Natural killer cell (primary cell): ENCODE measurements around the gene LMTK2. TPM values are rescaled to one million over a fixed set of nuclear protein-coding genes. Genes with fewer than 3 reads are reported as not detected.

Source experiments
- ATAC-seq, 3 donors: fragments of 150-1000 bp in 2 of 3; fragments of 200-7000 bp in 1 of 3; cut with Tn5 transposase; 1 replicate in 1 of 3; 2 replicates in 2 of 3; pipeline ENCODE4 v1.10.0; 2021; ENCODE audit warnings: mild to moderate bottlenecking in 2 of 3, moderate library complexity in 2 of 3
- DNase-seq, 2 donors: peaks; one replicate each; pipeline versions ENCODE4 v3.0.0 to v3.0.0-alpha.2; 2013 to 2021; ENCODE audit warnings: mixed read lengths in 1 of 2
- H3K27ac ChIP-seq: one replicate; pipeline ENCODE4 v1.5.1; 2013; ENCODE audit warnings: mild to moderate bottlenecking, low read length
- H3K27me3 ChIP-seq: one replicate; pipeline ENCODE4 v1.6.1; 2013; ENCODE audit warnings: low read length; ENCODE audit not compliant: control insufficient read depth, insufficient read depth
- H3K36me3 ChIP-seq: one replicate; pipeline ENCODE4 v1.6.1; 2013; ENCODE audit warnings: low read length; ENCODE audit not compliant: control insufficient read depth, insufficient read depth
- H3K4me1 ChIP-seq: one replicate; pipeline ENCODE4 v1.6.1; 2013; ENCODE audit warnings: low read length; ENCODE audit not compliant: control insufficient read depth, insufficient read depth
- H3K4me3 ChIP-seq: one replicate; pipeline ENCODE4 v1.5.1; 2013; ENCODE audit warnings: low read length
- H3K9me3 ChIP-seq: one replicate; pipeline ENCODE4 v1.6.1; 2013; ENCODE audit warnings: low read length; ENCODE audit not compliant: control insufficient read depth, insufficient read depth
- H3K27ac Mint-ChIP-seq, 2 donors: one replicate each; pipeline ENCODE4 v1.8.0; 2022; ENCODE audit warnings: mild to moderate bottlenecking in 2 of 2, mixed read lengths in 2 of 2, moderate library complexity in 1 of 2
- H3K27me3 Mint-ChIP-seq, 2 donors: one replicate each; pipeline ENCODE4 v1.8.0; 2022; ENCODE audit warnings: low read depth in 2 of 2, mixed read lengths in 2 of 2
- H3K36me3 Mint-ChIP-seq: one replicate; pipeline ENCODE4 v1.8.0; 2022; ENCODE audit warnings: mixed read lengths
- H3K4me1 Mint-ChIP-seq, 2 donors: one replicate each; pipeline ENCODE4 v1.8.0; 2022; ENCODE audit warnings: mixed read lengths in 2 of 2
- H3K4me3 Mint-ChIP-seq: one replicate; pipeline ENCODE4 v1.8.0; 2022; ENCODE audit warnings: mild to moderate bottlenecking, moderate library complexity, mixed read lengths
- H3K9me3 Mint-ChIP-seq, 2 donors: one replicate each; pipeline ENCODE4 v1.8.0; 2022; ENCODE audit warnings: mixed read lengths in 2 of 2
- CTCF ChIP-seq: fragments of 200-600 bp; IDR thresholded peaks from one replicate; pipeline ENCODE4 v1.8.0; 2022; ENCODE audit warnings: antibody characterized with exemption
- WGBS: methylation state at CpG from one replicate; pipeline ENCODE4 v1.1.7; 2013; ENCODE audit warnings: missing lambda C conversion rate; ENCODE audit not compliant: insufficient coverage; 5-methylcytosine and 5-hydroxymethylcytosine counted together
- intact Hi-C: fragments of 100-400 bp; cut with micrococcal nuclease; formaldehyde crosslinking; loops from one replicate; pipeline ENCODE4 v1.14.2; 2022
- total RNA-seq, 4 donors: library from RNA; stranded (reverse); fragments of 120-200 nt in 1 of 4; gene quantifications; one replicate each; pipeline versions ENCODE4 v1.2.3 to v1.2.4, GENCODE V29; 2013 to 2022

LMTK2 gene
- total RNA-seq = 10 to 100 TPM; 18.7 to 33.9 (median 26.6) TPM
- 9.3 TPM for total RNA-seq (2013)

GRCh38 chr7:98106647-98107312 lies at the start of gene LMTK2:
LMTK2 (plus strand) TSS chr7:98106862; CDS start chr7:98107178, 316 bp downstream.
- H3K9me3 ChIP-seq = peaks cover 3% of the 10 kb centered on the region
- ATAC-seq (peak; percentile 100), DNase-seq (peak; percentile 98 to 100)
- H3K4me1 ChIP-seq = peaks cover 4% of the 10 kb centered on the region
- H3K27ac Mint-ChIP-seq = peak within 1 kb of the TSS; percentile 70 to 97
- H3K27me3 Mint-ChIP-seq = peaks cover 6 to 7% of the 10 kb centered on the region in 2 donors
- H3K9me3 Mint-ChIP-seq = peaks cover 0 to 2% of the 10 kb centered on the region in 2 donors
- H3K27ac ChIP-seq = peak within 1 kb of the TSS; percentile 58
- peaks cover 26 to 39% of the 10 kb centered on the region in 2 donors for H3K4me1 Mint-ChIP-seq
- peak within 1 kb of the TSS; percentile 95 for H3K4me3 Mint-ChIP-seq
- peak; percentile 95 for TF ChIP-seq CTCF
- peaks cover 2% of the 10 kb centered on the region for H3K27me3 ChIP-seq
- no peaks in the 10 kb centered on the region for H3K36me3 Mint-ChIP-seq
- intact Hi-C loops = loop anchor here (1.0 to 2.0 kb wide), 3 partner anchors 26 to 86 kb away; no protein-coding TSS in a partner anchor
- peak within 1 kb of the TSS; percentile 75 for H3K4me3 ChIP-seq
- H3K36me3 ChIP-seq = no peaks in the 10 kb centered on the region
- under 1% methylated on average over 75 of the region's 75 CpGs for WGBS

- DNase-seq (no peak), ATAC-seq (no peak)
- peaks cover 4% of the 10 kb centered on the region in 2 donors for H3K27me3 Mint-ChIP-seq
- no peaks in the 10 kb centered on the region for H3K9me3 ChIP-seq
- no peaks in the 10 kb centered on the region for H3K27me3 ChIP-seq
- no peak overlapping the region for H3K27ac Mint-ChIP-seq
- H3K4me1 ChIP-seq = no peaks in the 10 kb centered on the region
- H3K36me3 Mint-ChIP-seq = no peaks in the 10 kb centered on the region
- TF ChIP-seq CTCF = no peak
- intact Hi-C loops = no loop called here
- no peaks in the 10 kb centered on the region for H3K4me1 Mint-ChIP-seq
- H3K4me3 ChIP-seq = no peak overlapping the region
- no peak overlapping the region for H3K4me3 Mint-ChIP-seq
- H3K9me3 Mint-ChIP-seq = no peaks in the 10 kb centered on the region
- H3K27ac ChIP-seq = no peak overlapping the region
- no peaks in the 10 kb centered on the region for H3K36me3 ChIP-seq
- 87% methylated on average over 2 of the region's 2 CpGs for WGBS
Observed at GRCh38 chr7:98057157-98057556, 49.5 kb upstream of the LMTK2 start.

- DNase-seq (no peak), ATAC-seq (no peak)
- no peaks in the 10 kb centered on the region for H3K9me3 Mint-ChIP-seq
- Histone ChIP-seq H3K27me3 (no peaks in the 10 kb centered on the region), H3K36me3 (no peaks in the 10 kb centered on the region), H3K4me1 (no peaks in the 10 kb centered on the region), H3K4me3 (no peak overlapping the region), H3K9me3 (peaks cover 2% of the 10 kb centered on the region), H3K27ac (no peak overlapping the region)
- no peak overlapping the region for H3K27ac Mint-ChIP-seq
- no peaks in the 10 kb centered on the region for H3K4me1 Mint-ChIP-seq
- no peaks in the 10 kb centered on the region for H3K36me3 Mint-ChIP-seq
- intact Hi-C loops = no loop called here
- H3K27me3 Mint-ChIP-seq = peaks cover 0 to 7% of the 10 kb centered on the region in 2 donors
- TF ChIP-seq CTCF = no peak
- WGBS = 77% methylated on average over 10 of the region's 10 CpGs
- H3K4me3 Mint-ChIP-seq = no peak overlapping the region
Observed at GRCh38 chr7:98058186-98058585, 48.5 kb upstream of the LMTK2 start.

- no peak overlapping the region for H3K27ac ChIP-seq
- no peaks in the 10 kb centered on the region for H3K4me1 ChIP-seq
- Mint-ChIP-seq H3K4me3 (no peak overlapping the region), H3K4me1 (no peaks in the 10 kb centered on the region), H3K36me3 (no peaks in the 10 kb centered on the region), H3K27me3 (peaks cover 0 to 8% of the 10 kb centered on the region in 2 donors), H3K27ac (no peak overlapping the region), H3K9me3 (no peaks in the 10 kb centered on the region)
- WGBS = 85% methylated on average over 1 of the region's 1 CpG
- peaks cover 4% of the 10 kb centered on the region for H3K9me3 ChIP-seq
- intact Hi-C loops = no loop called here
- H3K36me3 ChIP-seq = no peaks in the 10 kb centered on the region
- no peak for TF ChIP-seq CTCF
- H3K4me3 ChIP-seq = no peak overlapping the region
- no peak for DNase-seq
- H3K27me3 ChIP-seq = no peaks in the 10 kb centered on the region
- ATAC-seq = no peak
Observed at GRCh38 chr7:98064233-98064632, 42.4 kb upstream of the LMTK2 start.
